GM23338 (cell line): Measurements from ENCODE around the gene GNAZ. TPM values are rescaled to one million over a fixed set of nuclear protein-coding genes. Genes with fewer than 3 reads are reported as not detected.

Experiments
- ATAC-seq: fragments of 200-7000 bp; cut with Tn5 transposase; 3 replicates; pipeline ENCODE4 v1.9.1; 2020
- DNase-seq: peaks from one replicate; pipeline ENCODE4 v3.0.0-alpha.2; 2015; ENCODE audit warnings: low spot score
- H2AFZ ChIP-seq: fragments of 200-600 bp; sonication (generic); 2 replicates; pipeline ENCODE4 v1.8.0; 2016; ENCODE audit warnings: antibody characterized with exemption, mild to moderate bottlenecking, moderate library complexity
- H3F3A ChIP-seq: fragments of 200-600 bp; sonication (generic); replicated peaks from 2 replicates; pipeline ENCODE4 v1.8.0; 2017; ENCODE audit warnings: antibody characterized with exemption, mixed run types, low read depth
- H3K27ac ChIP-seq: fragments of 200-600 bp; sonication (generic); 2 replicates; pipeline ENCODE4 v1.6.1; 2016; ENCODE audit warnings: low read depth
- H3K27me3 ChIP-seq: fragments of 200-600 bp; sonication (generic); 2 replicates; pipeline ENCODE4 v1.8.0; 2016; ENCODE audit warnings: mild to moderate bottlenecking, mixed run types, moderate library complexity; ENCODE audit not compliant: insufficient read depth
- H3K36me3 ChIP-seq: fragments of 200-600 bp; sonication (generic); 2 replicates; pipeline ENCODE4 v1.8.0; 2016; ENCODE audit warnings: mild to moderate bottlenecking; ENCODE audit not compliant: insufficient read depth
- H3K4me1 ChIP-seq: fragments of 200-600 bp; sonication (generic); 2 replicates; pipeline ENCODE4 v1.8.0; 2016; ENCODE audit warnings: mild to moderate bottlenecking, moderate library complexity; ENCODE audit not compliant: insufficient read depth
- H3K4me2 ChIP-seq: fragments of 200-600 bp; sonication (generic); 2 replicates; pipeline ENCODE4 v1.7.1; 2017; ENCODE audit warnings: mixed run types
- H3K4me3 ChIP-seq: fragments of 200-600 bp; sonication (generic); 2 replicates; pipeline ENCODE4 v1.6.1; 2016; ENCODE audit warnings: mixed run types
- H3K79me2 ChIP-seq: fragments of 200-600 bp; sonication (generic); replicated peaks from 2 replicates; pipeline ENCODE4 v1.8.0; 2017; ENCODE audit warnings: mild to moderate bottlenecking; ENCODE audit not compliant: insufficient read depth
- H3K9me2 ChIP-seq: fragments of 200-600 bp; sonication (generic); 2 replicates; pipeline ENCODE4 v1.8.0; 2017; ENCODE audit not compliant: insufficient read depth
- H4K20me1 ChIP-seq: fragments of 200-600 bp; sonication (generic); replicated peaks from 2 replicates; pipeline ENCODE4 v1.8.0; 2017; ENCODE audit warnings: mild to moderate bottlenecking; ENCODE audit not compliant: insufficient read depth
- H3K27ac Mint-ChIP-seq: 2 replicates; pipeline ENCODE4 v1.8.0; 2020; ENCODE audit warnings: inconsistent platforms, mild to moderate bottlenecking, moderate library complexity, mixed read lengths
- H3K27me3 Mint-ChIP-seq: 3 replicates; pipeline ENCODE4 v1.8.0; 2022; ENCODE audit warnings: low read depth, mild to moderate bottlenecking, moderate library complexity, mixed read lengths, inconsistent platforms; ENCODE audit not compliant: insufficient read depth, poor library complexity
- H3K36me3 Mint-ChIP-seq: 3 replicates; pipeline ENCODE4 v1.8.0; 2021; ENCODE audit warnings: low read depth, mild to moderate bottlenecking, inconsistent platforms, moderate library complexity, mixed read lengths
- H3K4me1 Mint-ChIP-seq: 3 replicates; pipeline ENCODE4 v1.8.0; 2020; ENCODE audit warnings: mild to moderate bottlenecking, inconsistent platforms, mixed read lengths
- H3K4me3 Mint-ChIP-seq: 3 replicates; pipeline ENCODE4 v1.8.0; 2021; ENCODE audit warnings: moderate library complexity, mild to moderate bottlenecking, inconsistent platforms, mixed read lengths
- H3K9me3 Mint-ChIP-seq: 3 replicates; pipeline ENCODE4 v1.8.0; 2020; ENCODE audit warnings: moderate library complexity, mild to moderate bottlenecking, inconsistent platforms, mixed read lengths
- CREB1 ChIP-seq: fragments of 250-450 bp; sonication (Bioruptor Pico); IDR thresholded peaks from 2 replicates; pipeline ENCODE4 v1.5.0; 2020; ENCODE audit warnings: low read depth, mild to moderate bottlenecking, moderate library complexity
- CTCF ChIP-seq, 2 experiments: fragments of 200-600 bp in 1 of 2; sonication (generic) in 1 of 2; conservative IDR thresholded peaks; 2 replicates each; pipeline versions ENCODE4 v1.5.1 to v1.6.1; 2016 to 2017; ENCODE audit warnings: antibody characterized with exemption in 2 of 2, low read depth in 2 of 2, mild to moderate bottlenecking in 2 of 2, moderate library complexity in 1 of 2
- ETS1 ChIP-seq: IDR thresholded peaks from 2 replicates; pipeline ENCODE4 v1.6.1; 2016; ENCODE audit warnings: antibody characterized with exemption
- EZH2 ChIP-seq: fragments of 200-600 bp; sonication (generic); IDR thresholded peaks from one replicate; pipeline ENCODE4 v1.8.0; 2017; ENCODE audit warnings: antibody characterized with exemption, mild to moderate bottlenecking, low read depth; ENCODE audit not compliant: unreplicated experiment
- EZH2phosphoT487 ChIP-seq: fragments of 200-600 bp; sonication (generic); IDR thresholded peaks from one replicate; pipeline ENCODE4 v1.8.1; 2018; ENCODE audit warnings: antibody characterized with exemption; ENCODE audit not compliant: unreplicated experiment
- JUNB ChIP-seq: IDR thresholded peaks from one replicate; pipeline ENCODE4 v1.6.1; 2016; ENCODE audit warnings: antibody characterized with exemption; ENCODE audit not compliant: unreplicated experiment
- NANOG ChIP-seq: IDR thresholded peaks from 2 replicates; pipeline ENCODE4 v1.6.1; 2016; ENCODE audit warnings: antibody characterized with exemption, borderline replicate concordance
- POLR2AphosphoS5 ChIP-seq: IDR thresholded peaks from 2 replicates; pipeline ENCODE4 v1.6.1; 2016; ENCODE audit warnings: antibody characterized with exemption, low read depth
- STAT1 ChIP-seq: IDR thresholded peaks from one replicate; pipeline ENCODE4 v1.6.1; 2016; ENCODE audit warnings: antibody characterized with exemption; ENCODE audit not compliant: unreplicated experiment
- ZNF114 ChIP-seq: fragments of 250-450 bp; sonication (Bioruptor Pico); IDR thresholded peaks from 2 replicates; pipeline ENCODE4 v1.5.0; 2020; ENCODE audit warnings: mild to moderate bottlenecking, moderate library complexity
- ZNF462 ChIP-seq: fragments of 250-450 bp; sonication (Bioruptor Pico); IDR thresholded peaks from 2 replicates; pipeline ENCODE4 v1.5.0; 2020; ENCODE audit warnings: mild to moderate bottlenecking, moderate library complexity
- polyA plus RNA-seq: library from polyadenylated mRNA; unstranded; fragments of >200 nt; fragmentation: Nextera tagmentation; extraction: Ambion mirVana; gene quantifications from 2 replicates; pipeline ENCODE4 v1.2.1, GENCODE V29; 2016
- total RNA-seq: library from RNA; depleted of rRNA; stranded (reverse); fragments of >200 nt; shearing (Covaris generic); gene quantifications from 2 replicates; pipeline ENCODE4 v1.2.3, GENCODE V29; 2014
- TF ChIP-seq, protein P1 (sequence below): IDR thresholded peaks from one replicate; pipeline ENCODE4 v1.6.1; 2018; ENCODE audit warnings: antibody characterized with exemption; ENCODE audit not compliant: unreplicated experiment

The GNAZ gene
- total and polyA plus RNA-seq, 2 experiments from 2014 or later: 2.9 to 11.1 TPM

- Histone ChIP-seq H3K36me3 (no peaks in the 10 kb centered on the region), H3K27me3 (0 out of 2 replicates have a peak, but pooled peaks cover 5% of the 10 kb centered on the region), H3K79me2 (no peaks in the 10 kb centered on the region), H3F3A (no peaks in the 10 kb centered on the region), H2AFZ (no peak overlapping the region), H3K4me1 (no peaks in the 10 kb centered on the region), H3K9me2 (no peaks in the 10 kb centered on the region), H3K4me3 (no peak overlapping the region), H3K4me2 (no peak overlapping the region), H3K27ac (no peak overlapping the region), H4K20me1 (no peaks in the 10 kb centered on the region)
- DNase-seq (no peak), ATAC-seq (no peak)
- Mint-ChIP-seq H3K4me1 (no peaks in the 10 kb centered on the region; the same call in 1 of the 3 replicates), H3K4me3 (no peak overlapping the region), H3K9me3 (peaks cover 10% of the 10 kb centered on the region; the same call in 2 of the 3 replicates), H3K36me3 (no peaks in the 10 kb centered on the region), H3K27ac (no peak overlapping the region), H3K27me3 (peaks cover 5% of the 10 kb centered on the region)
- no peak for TF ChIP-seq JUNB
- no peak for TF ChIP-seq ETS1
- TF ChIP-seq EZH2phosphoT487: no peak
- TF ChIP-seq, protein P1, sequence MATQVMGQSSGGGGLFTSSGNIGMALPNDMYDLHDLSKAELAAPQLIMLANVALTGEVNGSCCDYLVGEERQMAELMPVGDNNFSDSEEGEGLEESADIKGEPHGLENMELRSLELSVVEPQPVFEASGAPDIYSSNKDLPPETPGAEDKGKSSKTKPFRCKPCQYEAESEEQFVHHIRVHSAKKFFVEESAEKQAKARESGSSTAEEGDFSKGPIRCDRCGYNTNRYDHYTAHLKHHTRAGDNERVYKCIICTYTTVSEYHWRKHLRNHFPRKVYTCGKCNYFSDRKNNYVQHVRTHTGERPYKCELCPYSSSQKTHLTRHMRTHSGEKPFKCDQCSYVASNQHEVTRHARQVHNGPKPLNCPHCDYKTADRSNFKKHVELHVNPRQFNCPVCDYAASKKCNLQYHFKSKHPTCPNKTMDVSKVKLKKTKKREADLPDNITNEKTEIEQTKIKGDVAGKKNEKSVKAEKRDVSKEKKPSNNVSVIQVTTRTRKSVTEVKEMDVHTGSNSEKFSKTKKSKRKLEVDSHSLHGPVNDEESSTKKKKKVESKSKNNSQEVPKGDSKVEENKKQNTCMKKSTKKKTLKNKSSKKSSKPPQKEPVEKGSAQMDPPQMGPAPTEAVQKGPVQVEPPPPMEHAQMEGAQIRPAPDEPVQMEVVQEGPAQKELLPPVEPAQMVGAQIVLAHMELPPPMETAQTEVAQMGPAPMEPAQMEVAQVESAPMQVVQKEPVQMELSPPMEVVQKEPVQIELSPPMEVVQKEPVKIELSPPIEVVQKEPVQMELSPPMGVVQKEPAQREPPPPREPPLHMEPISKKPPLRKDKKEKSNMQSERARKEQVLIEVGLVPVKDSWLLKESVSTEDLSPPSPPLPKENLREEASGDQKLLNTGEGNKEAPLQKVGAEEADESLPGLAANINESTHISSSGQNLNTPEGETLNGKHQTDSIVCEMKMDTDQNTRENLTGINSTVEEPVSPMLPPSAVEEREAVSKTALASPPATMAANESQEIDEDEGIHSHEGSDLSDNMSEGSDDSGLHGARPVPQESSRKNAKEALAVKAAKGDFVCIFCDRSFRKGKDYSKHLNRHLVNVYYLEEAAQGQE: no peak
- no peak for TF ChIP-seq NANOG
- TF ChIP-seq CTCF (conservative IDR thresholded peaks at IDR 0.05; ENCODE audit: low read depth in 2 of 2): no peak
- TF ChIP-seq ZNF114 (CRISPR knock-in tag): no peak
- TF ChIP-seq POLR2AphosphoS5: no peak
- TF ChIP-seq ZNF462 (CRISPR knock-in tag): no peak
- no peak for TF ChIP-seq STAT1
- TF ChIP-seq CREB1 (CRISPR knock-in tag): no peak
- no peak for TF ChIP-seq EZH2
These were observed 14.7 kb upstream of the GNAZ start for GRCh38 chr22:23055449-23056179.
